WTC11 (cell line): ENCODE results near the gene NDE1. TPM values are rescaled to one million over a fixed set of nuclear protein-coding genes. Genes with fewer than 3 reads are reported as not detected.

Experiments used
- ATAC-seq: fragments of 200-7000 bp; cut with Tn5 transposase; 2 replicates; pipeline ENCODE4 v1.10.0; 2021; ENCODE audit warnings: mild to moderate bottlenecking, moderate library complexity
- CTCF ChIA-PET: fragments of 300-600 bp; sonication (Branson Sonifier 250); formaldehyde crosslinking; loops from one replicate; lab custom pipeline; 2021; ENCODE audit warnings: antibody characterized with exemption; lab: Charles Lee
- POLR2A ChIA-PET: fragments of 350-600 bp; sonication (Branson Sonifier 250); formaldehyde crosslinking; loops from one replicate; lab custom pipeline; 2021; ENCODE audit warnings: antibody characterized with exemption; lab: Charles Lee
- DNase-seq: peaks from one replicate; pipeline ENCODE4 v3.0.0; 2021; ENCODE audit warnings: low spot score
- H3K27ac Mint-ChIP-seq: 2 replicates; pipeline ENCODE4 v1.8.0; 2021; ENCODE audit warnings: mixed read lengths
- H3K27me3 Mint-ChIP-seq: 2 replicates; pipeline ENCODE4 v1.8.0; 2021; ENCODE audit warnings: low read depth, mild to moderate bottlenecking, moderate library complexity, mixed read lengths
- H3K36me3 Mint-ChIP-seq: 2 replicates; pipeline ENCODE4 v1.8.0; 2021; ENCODE audit warnings: mixed read lengths
- H3K4me1 Mint-ChIP-seq: 2 replicates; pipeline ENCODE4 v1.8.0; 2022; ENCODE audit warnings: mixed read lengths
- H3K4me3 Mint-ChIP-seq: 2 replicates; pipeline ENCODE4 v1.8.0; 2021; ENCODE audit warnings: mild to moderate bottlenecking, moderate library complexity, mixed read lengths
- H3K9me3 Mint-ChIP-seq: 2 replicates; pipeline ENCODE4 v1.8.0; 2021; ENCODE audit warnings: mixed read lengths
- ATF1 ChIP-seq: sonication (generic); formaldehyde crosslinking; IDR thresholded peaks from 2 replicates; pipeline ENCODE4 v1.8.1; 2023; ENCODE audit warnings: mild to moderate bottlenecking, moderate library complexity, missing genetic modification reagents
- CBFB ChIP-seq: sonication (generic); formaldehyde crosslinking; IDR thresholded peaks from 2 replicates; pipeline ENCODE4 v1.8.1; 2022; ENCODE audit warnings: mild to moderate bottlenecking, low read depth, missing genetic modification reagents
- ELF4 ChIP-seq: sonication (generic); formaldehyde crosslinking; IDR thresholded peaks from 2 replicates; pipeline ENCODE4 v1.8.1; 2022; ENCODE audit warnings: low read depth, mild to moderate bottlenecking, moderate library complexity, missing genetic modification reagents
- FOXJ3 ChIP-seq: sonication (generic); formaldehyde crosslinking; IDR thresholded peaks from 2 replicates; pipeline ENCODE4 v1.9.0; 2021; ENCODE audit warnings: missing genetic modification reagents, mild to moderate bottlenecking, borderline replicate concordance
- GTF2I ChIP-seq: fragments of 250-450 bp; sonication (Bioruptor Pico); conservative IDR thresholded peaks from 2 replicates; pipeline ENCODE4 v1.4.0; 2021; ENCODE audit warnings: mild to moderate bottlenecking
- JAZF1 ChIP-seq: fragments of 250-450 bp; sonication (Bioruptor Pico); IDR thresholded peaks from 2 replicates; pipeline ENCODE4 v1.9.0; 2021; ENCODE audit warnings: moderate library complexity, mild to moderate bottlenecking, inconsistent platforms
- MXD4 ChIP-seq: fragments of 250-450 bp; sonication (Bioruptor Pico); IDR thresholded peaks from 2 replicates; pipeline ENCODE4 v1.8.0; 2021; ENCODE audit warnings: mild to moderate bottlenecking, moderate library complexity, borderline replicate concordance
- NFATC4 ChIP-seq: fragments of 250-450 bp; sonication (Bioruptor Pico); IDR thresholded peaks from 2 replicates; pipeline ENCODE4 v1.9.0; 2021; ENCODE audit warnings: mild to moderate bottlenecking
- PRDM15 ChIP-seq: sonication (generic); formaldehyde crosslinking; IDR thresholded peaks from 2 replicates; pipeline ENCODE4 v1.8.0; 2022; ENCODE audit warnings: missing genetic modification reagents
- TCF7 ChIP-seq: sonication (generic); formaldehyde crosslinking; IDR thresholded peaks from 2 replicates; pipeline ENCODE4 v1.8.0; 2022; ENCODE audit warnings: mild to moderate bottlenecking, low read depth, missing genetic modification reagents, moderate library complexity
- ZNF219 ChIP-seq: sonication (generic); formaldehyde crosslinking; IDR thresholded peaks from 2 replicates; pipeline ENCODE4 v1.8.0; 2023; ENCODE audit warnings: missing genetic modification reagents, mild to moderate bottlenecking, borderline replicate concordance
- ZSCAN18 ChIP-seq: fragments of 250-450 bp; sonication (Bioruptor Pico); IDR thresholded peaks from 2 replicates; pipeline ENCODE4 v2.1.2; 2022; ENCODE audit warnings: mild to moderate bottlenecking, moderate library complexity
- total RNA-seq: library from RNA; stranded (reverse); gene quantifications from 3 replicates; pipeline ENCODE4 v1.2.3, GENCODE V29; 2021
- TF ChIP-seq, protein P1 (sequence below): sonication (generic); formaldehyde crosslinking; IDR thresholded peaks from 2 replicates; pipeline ENCODE4 v1.8.0; 2023; ENCODE audit warnings: missing genetic modification reagents, mild to moderate bottlenecking, borderline replicate concordance
- TF ChIP-seq, protein P2 (sequence below): sonication (generic); formaldehyde crosslinking; IDR thresholded peaks from 2 replicates; pipeline ENCODE4 v1.8.1; 2022; ENCODE audit warnings: missing genetic modification reagents, borderline replicate concordance

NDE1 gene
- total RNA-seq, 1 experiment from 2014 or later = 39.4 TPM

DNA sequence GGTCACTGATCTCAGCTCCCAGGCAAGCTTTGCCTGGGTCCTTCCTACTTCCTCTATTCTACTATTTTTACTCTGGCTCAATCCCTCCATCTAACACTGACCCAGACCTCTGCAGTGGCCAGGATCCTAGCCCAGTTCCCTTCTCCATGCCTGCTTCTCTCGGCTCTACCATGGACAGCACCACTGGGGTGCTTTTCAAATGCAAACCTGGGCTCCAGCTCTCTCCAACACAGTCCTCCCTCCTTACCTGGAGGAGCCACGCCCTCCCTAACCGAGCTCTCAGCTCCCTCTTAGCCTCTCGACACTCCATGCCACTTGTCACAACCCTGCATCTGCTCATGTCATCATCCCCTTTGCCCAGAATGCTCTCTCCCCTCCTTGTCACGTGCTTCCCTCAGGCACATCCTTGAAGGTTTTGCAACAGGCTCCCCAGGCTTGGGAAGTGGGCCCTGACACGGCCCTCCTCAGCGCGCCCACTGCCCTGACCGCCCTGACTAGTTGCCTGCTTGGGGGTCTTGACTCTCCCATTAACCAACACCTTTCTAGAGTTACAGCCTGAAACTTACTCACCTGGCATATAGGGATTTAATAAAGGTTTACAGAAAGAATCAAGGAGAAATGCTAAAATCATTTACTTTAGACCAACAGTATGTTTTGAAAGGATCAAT lies 48.7 kb upstream of the NDE1 start (continued):
- TF ChIP-seq ATF1 (CRISPR knock-in tag) (no peak), TCF7 (CRISPR knock-in tag) (peak; percentile 66; the same call in 1 of the 2 replicates), NFATC4 (CRISPR knock-in tag) (no peak), ZNF219 (CRISPR knock-in tag) (peak; percentile 60; the same call in 1 of the 2 replicates), ZSCAN18 (no peak), FOXJ3 (no peak), PRDM15 (no peak), MXD4 (CRISPR knock-in tag) (no peak)
- TF ChIP-seq, protein P1, sequence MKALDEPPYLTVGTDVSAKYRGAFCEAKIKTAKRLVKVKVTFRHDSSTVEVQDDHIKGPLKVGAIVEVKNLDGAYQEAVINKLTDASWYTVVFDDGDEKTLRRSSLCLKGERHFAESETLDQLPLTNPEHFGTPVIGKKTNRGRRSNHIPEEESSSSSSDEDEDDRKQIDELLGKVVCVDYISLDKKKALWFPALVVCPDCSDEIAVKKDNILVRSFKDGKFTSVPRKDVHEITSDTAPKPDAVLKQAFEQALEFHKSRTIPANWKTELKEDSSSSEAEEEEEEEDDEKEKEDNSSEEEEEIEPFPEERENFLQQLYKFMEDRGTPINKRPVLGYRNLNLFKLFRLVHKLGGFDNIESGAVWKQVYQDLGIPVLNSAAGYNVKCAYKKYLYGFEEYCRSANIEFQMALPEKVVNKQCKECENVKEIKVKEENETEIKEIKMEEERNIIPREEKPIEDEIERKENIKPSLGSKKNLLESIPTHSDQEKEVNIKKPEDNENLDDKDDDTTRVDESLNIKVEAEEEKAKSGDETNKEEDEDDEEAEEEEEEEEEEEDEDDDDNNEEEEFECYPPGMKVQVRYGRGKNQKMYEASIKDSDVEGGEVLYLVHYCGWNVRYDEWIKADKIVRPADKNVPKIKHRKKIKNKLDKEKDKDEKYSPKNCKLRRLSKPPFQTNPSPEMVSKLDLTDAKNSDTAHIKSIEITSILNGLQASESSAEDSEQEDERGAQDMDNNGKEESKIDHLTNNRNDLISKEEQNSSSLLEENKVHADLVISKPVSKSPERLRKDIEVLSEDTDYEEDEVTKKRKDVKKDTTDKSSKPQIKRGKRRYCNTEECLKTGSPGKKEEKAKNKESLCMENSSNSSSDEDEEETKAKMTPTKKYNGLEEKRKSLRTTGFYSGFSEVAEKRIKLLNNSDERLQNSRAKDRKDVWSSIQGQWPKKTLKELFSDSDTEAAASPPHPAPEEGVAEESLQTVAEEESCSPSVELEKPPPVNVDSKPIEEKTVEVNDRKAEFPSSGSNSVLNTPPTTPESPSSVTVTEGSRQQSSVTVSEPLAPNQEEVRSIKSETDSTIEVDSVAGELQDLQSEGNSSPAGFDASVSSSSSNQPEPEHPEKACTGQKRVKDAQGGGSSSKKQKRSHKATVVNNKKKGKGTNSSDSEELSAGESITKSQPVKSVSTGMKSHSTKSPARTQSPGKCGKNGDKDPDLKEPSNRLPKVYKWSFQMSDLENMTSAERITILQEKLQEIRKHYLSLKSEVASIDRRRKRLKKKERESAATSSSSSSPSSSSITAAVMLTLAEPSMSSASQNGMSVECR (CRISPR knock-in tag) = peak; percentile 91
- TF ChIP-seq, all 79 proteins: peak for 22

GRCh38 chr16:15602285-15603044 lies 47.6 kb upstream of the NDE1 start:
- POLR2A ChIA-PET = no interaction called here
- Mint-ChIP-seq H3K9me3 (no peaks in the 10 kb centered on the region), H3K4me3 (no peak overlapping the region), H3K27ac (no peak overlapping the region), H3K4me1 (peaks cover 8% of the 10 kb centered on the region), H3K27me3 (no peaks in the 10 kb centered on the region), H3K36me3 (peaks cover 61% of the 10 kb centered on the region)
- ATAC-seq (no peak), DNase-seq (no peak)
- CTCF ChIA-PET = no interaction called here
- TF ChIP-seq GTF2I (CRISPR knock-in tag) = no peak
- TF ChIP-seq, protein P2, sequence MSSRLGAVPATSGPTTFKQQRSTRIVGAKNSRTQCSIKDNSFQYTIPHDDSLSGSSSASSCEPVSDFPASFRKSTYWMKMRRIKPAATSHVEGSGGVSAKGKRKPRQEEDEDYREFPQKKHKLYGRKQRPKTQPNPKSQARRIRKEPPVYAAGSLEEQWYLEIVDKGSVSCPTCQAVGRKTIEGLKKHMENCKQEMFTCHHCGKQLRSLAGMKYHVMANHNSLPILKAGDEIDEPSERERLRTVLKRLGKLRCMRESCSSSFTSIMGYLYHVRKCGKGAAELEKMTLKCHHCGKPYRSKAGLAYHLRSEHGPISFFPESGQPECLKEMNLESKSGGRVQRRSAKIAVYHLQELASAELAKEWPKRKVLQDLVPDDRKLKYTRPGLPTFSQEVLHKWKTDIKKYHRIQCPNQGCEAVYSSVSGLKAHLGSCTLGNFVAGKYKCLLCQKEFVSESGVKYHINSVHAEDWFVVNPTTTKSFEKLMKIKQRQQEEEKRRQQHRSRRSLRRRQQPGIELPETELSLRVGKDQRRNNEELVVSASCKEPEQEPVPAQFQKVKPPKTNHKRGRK = no peak
- no peak for TF ChIP-seq JAZF1
- TF ChIP-seq ATF1 (CRISPR knock-in tag) = no peak
- no peak for TF ChIP-seq CBFB
- TF ChIP-seq ELF4 = no peak
